Kidney epithelial cell (primary cell): ENCODE data around the gene LTBP1. TPM values are rescaled to one million over a fixed set of nuclear protein-coding genes. Genes with fewer than 3 reads are reported as not detected.

ENCODE experiments used
- DNase-seq: peaks from one replicate; pipeline ENCODE4 v3.0.0-alpha.2; 2010; ENCODE audit warnings: low read depth
- H3K27me3 ChIP-seq: 2 replicates; pipeline ENCODE4 v1.6.0; 2011; ENCODE audit warnings: low read length; ENCODE audit not compliant: control insufficient read depth, insufficient read depth
- H3K36me3 ChIP-seq: 2 replicates; pipeline ENCODE4 v1.5.1; 2011; ENCODE audit warnings: low read length; ENCODE audit not compliant: control insufficient read depth, insufficient read depth
- H3K4me3 ChIP-seq: 2 replicates; pipeline ENCODE4 v1.5.1; 2011; ENCODE audit warnings: low read depth, mild to moderate bottlenecking, control low read depth, low read length
- CTCF ChIP-seq: IDR thresholded peaks from 2 replicates; pipeline ENCODE4 v1.5.1; 2011; ENCODE audit warnings: mild to moderate bottlenecking, moderate library complexity, low read length, control low read depth, inconsistent platforms; ENCODE audit not compliant: insufficient read depth, poor library complexity, severe bottlenecking
- total RNA-seq: library from RNA; depleted of rRNA; stranded (reverse); fragments of >200 nt; gene quantifications from 2 replicates; pipeline ENCODE4 v1.2.3, GENCODE V29; 2015

The LTBP1 gene
- total RNA-seq, 1 donor from 2014 or later, result 39.3 TPM

GRCh38 chr2:33081691-33082090 lies 134.9 kb downstream of the LTBP1 start:
- no peaks in the 10 kb centered on the region for H3K27me3 ChIP-seq
- DNase-seq, result no peak
- no peak overlapping the region for H3K4me3 ChIP-seq
- H3K36me3 ChIP-seq, result no peaks in the 10 kb centered on the region
- TF ChIP-seq CTCF, result no peak

DNA sequence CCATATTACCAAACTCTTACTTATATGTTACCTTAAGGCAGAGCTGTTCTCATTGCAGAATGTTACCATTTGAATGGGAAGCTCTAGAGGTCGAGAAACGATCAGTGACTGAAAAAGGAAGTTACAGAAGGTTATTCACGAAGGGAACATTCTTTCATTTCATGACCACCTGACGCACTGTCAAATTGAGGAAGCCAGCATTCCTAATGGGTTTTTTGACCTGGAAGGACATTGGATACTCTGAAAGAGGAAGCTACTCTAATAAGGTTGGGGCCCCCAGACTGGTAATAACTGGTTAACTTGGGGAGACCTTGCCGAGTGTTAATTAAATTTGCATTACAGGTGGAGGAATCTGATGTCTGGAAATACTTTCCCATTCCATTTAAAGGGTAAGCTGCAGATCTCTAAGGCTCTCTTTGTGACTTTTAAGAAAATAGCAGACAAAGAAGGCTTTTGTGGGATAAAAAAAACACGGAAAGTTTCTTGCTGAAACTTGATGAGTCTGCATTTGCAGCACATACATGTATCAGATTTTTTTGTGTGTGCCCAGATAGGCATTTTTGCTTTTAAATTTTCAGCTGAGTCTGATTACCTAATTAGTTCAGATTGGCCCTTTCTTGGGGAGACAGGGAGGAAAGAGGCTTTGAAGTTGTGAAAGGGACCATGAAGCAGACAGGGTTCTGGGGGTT lies 137.1 kb downstream of the LTBP1 start:
- no peak overlapping the region for H3K4me3 ChIP-seq

GRCh38 chr2:33084433-33084832 lies 137.7 kb downstream of the LTBP1 start:
- Histone ChIP-seq H3K27me3 (no peaks in the 10 kb centered on the region), H3K36me3 (no peaks in the 10 kb centered on the region), H3K4me3 (no peak overlapping the region)
- no peak for TF ChIP-seq CTCF
- no peak for DNase-seq

More for the DNA sequence above, 137.1 kb downstream of the LTBP1 start:
- Histone ChIP-seq H3K36me3 (no peaks in the 10 kb centered on the region), H3K27me3 (no peaks in the 10 kb centered on the region)
- no peak for DNase-seq
- no peak for TF ChIP-seq CTCF

- DNase-seq, result no peak
- no peak for TF ChIP-seq CTCF
- H3K36me3 ChIP-seq, result no peaks in the 10 kb centered on the region
- no peaks in the 10 kb centered on the region for H3K27me3 ChIP-seq
- no peak overlapping the region for H3K4me3 ChIP-seq
These were observed 138.9 kb downstream of the LTBP1 start for GRCh38 chr2:33085646-33086045.

GRCh38 chr2:33086400-33087015 lies 139.8 kb downstream of the LTBP1 start:
- no peak overlapping the region for H3K4me3 ChIP-seq
- no peak for DNase-seq
- no peak for TF ChIP-seq CTCF
- H3K36me3 ChIP-seq, result no peaks in the 10 kb centered on the region
- no peaks in the 10 kb centered on the region for H3K27me3 ChIP-seq
